Liver (tissue), 9 donors: ENCODE results near the gene VDR. TPM values are rescaled to one million over a fixed set of nuclear protein-coding genes. Genes with fewer than 3 reads are reported as not detected.

Experiments
- DNase-seq: peaks from one replicate; pipeline ENCODE4 v3.0.0-alpha.2; 2017; ENCODE audit warnings: low spot score
- H3K27ac ChIP-seq, 2 donors: one replicate each; pipeline ENCODE4 v1.7.0; 2013; ENCODE audit warnings: inconsistent platforms in 2 of 2, low read length in 2 of 2, control low read depth in 1 of 2, low read depth in 1 of 2, mild to moderate bottlenecking in 1 of 2
- H3K27me3 ChIP-seq, 4 donors: one replicate each; pipeline versions ENCODE4 v1.6.1 to v1.7.0; 2013; ENCODE audit warnings: low read length in 3 of 4, inconsistent platforms in 1 of 4, mild to moderate bottlenecking in 1 of 4, moderate library complexity in 1 of 4; ENCODE audit not compliant: control insufficient read depth in 4 of 4, insufficient read depth in 4 of 4
- H3K36me3 ChIP-seq, 4 donors: one replicate each; pipeline versions ENCODE4 v1.6.1 to v1.7.0; 2013; ENCODE audit warnings: low read length in 3 of 4, mild to moderate bottlenecking in 3 of 4, low read depth in 1 of 4, moderate library complexity in 1 of 4; ENCODE audit not compliant: control insufficient read depth in 4 of 4, insufficient read depth in 3 of 4
- H3K4me1 ChIP-seq, 4 donors: one replicate each; pipeline versions ENCODE4 v1.6.1 to v1.7.0; 2013; ENCODE audit warnings: low read length in 3 of 4, mild to moderate bottlenecking in 3 of 4, moderate library complexity in 1 of 4; ENCODE audit not compliant: control insufficient read depth in 4 of 4, insufficient read depth in 4 of 4
- H3K4me3 ChIP-seq, 3 donors: one replicate each; pipeline versions ENCODE4 v1.6.1 to v1.7.0; 2013; ENCODE audit warnings: low read length in 3 of 3, control low read depth in 1 of 3, low read depth in 1 of 3, mild to moderate bottlenecking in 1 of 3
- H3K9ac ChIP-seq, 2 donors: one replicate each; pipeline ENCODE4 v1.7.0; 2013; ENCODE audit warnings: low read length in 2 of 2, mild to moderate bottlenecking in 2 of 2, moderate library complexity in 2 of 2, control low read depth in 1 of 2, low read depth in 1 of 2
- H3K9me3 ChIP-seq, 4 donors: one replicate each; pipeline versions ENCODE4 v1.6.1 to v1.7.0; 2013; ENCODE audit warnings: low read length in 3 of 4; ENCODE audit not compliant: control insufficient read depth in 4 of 4
- ATF3 ChIP-seq: IDR thresholded peaks from 2 replicates; pipeline ENCODE4 v1.6.1; 2016; ENCODE audit warnings: antibody characterized with exemption
- EGR1 ChIP-seq, 2 donors: IDR thresholded peaks; 2 replicates each; pipeline ENCODE4 v1.6.1; 2016 to 2018; ENCODE audit warnings: antibody characterized with exemption in 2 of 2, low read depth in 2 of 2
- FOXA1 ChIP-seq: IDR thresholded peaks from 2 replicates; pipeline ENCODE4 v1.6.1; 2016; ENCODE audit warnings: antibody characterized with exemption
- FOXA2 ChIP-seq: IDR thresholded peaks from 2 replicates; pipeline ENCODE4 v1.6.1; 2016; ENCODE audit warnings: antibody characterized with exemption
- GABPA ChIP-seq, 2 donors: IDR thresholded peaks in 1 of 2; conservative IDR thresholded peaks in 1 of 2; 2 replicates each; pipeline ENCODE4 v1.6.1; 2016; ENCODE audit warnings: antibody characterized with exemption in 2 of 2, mild to moderate bottlenecking in 1 of 2, moderate library complexity in 1 of 2
- HNF4A ChIP-seq, 2 donors: conservative IDR thresholded peaks; 2 replicates each; pipeline ENCODE4 v1.6.1; 2016; ENCODE audit warnings: antibody characterized with exemption in 2 of 2, mild to moderate bottlenecking in 2 of 2
- HNF4G ChIP-seq: IDR thresholded peaks from 2 replicates; pipeline ENCODE4 v1.6.1; 2016; ENCODE audit warnings: antibody characterized with exemption
- JUND ChIP-seq, 2 donors: IDR thresholded peaks; 2 replicates each; pipeline ENCODE4 v1.6.1; 2016; ENCODE audit warnings: antibody characterized with exemption in 2 of 2
- MAX ChIP-seq: IDR thresholded peaks from 2 replicates; pipeline ENCODE4 v1.6.1; 2016; ENCODE audit warnings: antibody characterized with exemption
- NR2F2 ChIP-seq: IDR thresholded peaks from 2 replicates; pipeline ENCODE4 v1.6.1; 2016; ENCODE audit warnings: antibody characterized with exemption
- RAD21 ChIP-seq, 2 donors: IDR thresholded peaks; 2 replicates each; pipeline ENCODE4 v1.6.1; 2016; ENCODE audit warnings: antibody characterized with exemption in 2 of 2, mild to moderate bottlenecking in 2 of 2
- REST ChIP-seq: IDR thresholded peaks from 2 replicates; pipeline ENCODE4 v1.6.1; 2016; ENCODE audit warnings: antibody characterized with exemption, mild to moderate bottlenecking
- RXRA ChIP-seq, 2 donors: IDR thresholded peaks; 2 replicates each; pipeline ENCODE4 v1.6.1; 2017 to 2018; ENCODE audit warnings: antibody characterized with exemption in 2 of 2, mild to moderate bottlenecking in 1 of 2
- SP1 ChIP-seq: IDR thresholded peaks from 2 replicates; pipeline ENCODE4 v1.6.1; 2018; ENCODE audit warnings: antibody characterized with exemption, mild to moderate bottlenecking
- TAF1 ChIP-seq: conservative IDR thresholded peaks from 2 replicates; pipeline ENCODE4 v1.6.1; 2016; ENCODE audit warnings: antibody characterized with exemption, mild to moderate bottlenecking
- YY1 ChIP-seq: IDR thresholded peaks from 2 replicates; pipeline ENCODE4 v1.6.1; 2016; ENCODE audit warnings: antibody characterized with exemption, mild to moderate bottlenecking
- WGBS: extraction: QIAGEN DNeasy Blood & Tissue Kit; methylation state at CpG from one replicate; pipeline ENCODE4 v1.1.7; 2013; 5-methylcytosine and 5-hydroxymethylcytosine counted together
- polyA plus RNA-seq, 2 donors: library from polyadenylated mRNA; stranded (reverse) in 1 of 2; unstranded in 1 of 2; fragments of 200-250 nt in 1 of 2; fragments of >200 nt in 1 of 2; fragmentation: Nextera tagmentation in 1 of 2; extraction: Ambion mirVana in 1 of 2; gene quantifications; one replicate each; pipeline versions ENCODE4 v1.2.1 to v1.2.3, GENCODE V29; 2013 to 2015
- total RNA-seq, 2 donors: library from RNA; depleted of rRNA; stranded (reverse); fragments of >200 nt; gene quantifications; one replicate each; pipeline ENCODE4 v1.2.3, GENCODE V29; 2014
- TF ChIP-seq, protein P1 (sequence below): fragments of 150-350 bp; IDR thresholded peaks from 2 replicates; pipeline ENCODE4 v1.5.1; 2017; ENCODE audit warnings: improper control_type of control experiment, low read depth, low read length; ENCODE audit not compliant: missing input control
- TF ChIP-seq, protein P2 (sequence below): IDR thresholded peaks from 2 replicates; pipeline ENCODE4 v1.6.1; 2016; ENCODE audit warnings: antibody characterized with exemption
- donor health status: healthy.
- donor health status: healthy.
- donor health status: healthy.
- donor health status: healthy.
- donor health status: healthy.

VDR gene
- total and polyA plus RNA-seq, 4 donors, result 0.25 to 0.47 (median 0.35) TPM

- Histone ChIP-seq H3K27ac (peak overlapping the region; percentile 22 to 29), H3K9me3 (no peaks in the 10 kb centered on the region), H3K27me3 (no peaks in the 10 kb centered on the region), H3K36me3 (peaks cover 0 to 2% (median 0%) of the 10 kb centered on the region in 4 donors), H3K9ac (peak overlapping the region in 1 of 2 donors; percentile 46), H3K4me3 (no peak overlapping the region), H3K4me1 (peaks cover 0 to 18% (median 5%) of the 10 kb centered on the region in 4 donors)
- 75% methylated on average over 7 of the region's 7 CpGs for WGBS
- TF ChIP-seq, protein P1, sequence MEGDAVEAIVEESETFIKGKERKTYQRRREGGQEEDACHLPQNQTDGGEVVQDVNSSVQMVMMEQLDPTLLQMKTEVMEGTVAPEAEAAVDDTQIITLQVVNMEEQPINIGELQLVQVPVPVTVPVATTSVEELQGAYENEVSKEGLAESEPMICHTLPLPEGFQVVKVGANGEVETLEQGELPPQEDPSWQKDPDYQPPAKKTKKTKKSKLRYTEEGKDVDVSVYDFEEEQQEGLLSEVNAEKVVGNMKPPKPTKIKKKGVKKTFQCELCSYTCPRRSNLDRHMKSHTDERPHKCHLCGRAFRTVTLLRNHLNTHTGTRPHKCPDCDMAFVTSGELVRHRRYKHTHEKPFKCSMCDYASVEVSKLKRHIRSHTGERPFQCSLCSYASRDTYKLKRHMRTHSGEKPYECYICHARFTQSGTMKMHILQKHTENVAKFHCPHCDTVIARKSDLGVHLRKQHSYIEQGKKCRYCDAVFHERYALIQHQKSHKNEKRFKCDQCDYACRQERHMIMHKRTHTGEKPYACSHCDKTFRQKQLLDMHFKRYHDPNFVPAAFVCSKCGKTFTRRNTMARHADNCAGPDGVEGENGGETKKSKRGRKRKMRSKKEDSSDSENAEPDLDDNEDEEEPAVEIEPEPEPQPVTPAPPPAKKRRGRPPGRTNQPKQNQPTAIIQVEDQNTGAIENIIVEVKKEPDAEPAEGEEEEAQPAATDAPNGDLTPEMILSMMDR, result peak; percentile 17
- TF ChIP-seq RAD21 (IDR thresholded peaks at IDR 0.05), result peak in 1 of 2 donors; percentile 35
- no peak for TF ChIP-seq GABPA (IDR thresholded peaks at IDR 0.05 in 1 of 2, conservative IDR thresholded peaks at IDR 0.05 in 1 of 2)
- no peak for DNase-seq
Observed at GRCh38 chr12:47801170-47801903, 103.5 kb downstream of the VDR start.

DNA sequence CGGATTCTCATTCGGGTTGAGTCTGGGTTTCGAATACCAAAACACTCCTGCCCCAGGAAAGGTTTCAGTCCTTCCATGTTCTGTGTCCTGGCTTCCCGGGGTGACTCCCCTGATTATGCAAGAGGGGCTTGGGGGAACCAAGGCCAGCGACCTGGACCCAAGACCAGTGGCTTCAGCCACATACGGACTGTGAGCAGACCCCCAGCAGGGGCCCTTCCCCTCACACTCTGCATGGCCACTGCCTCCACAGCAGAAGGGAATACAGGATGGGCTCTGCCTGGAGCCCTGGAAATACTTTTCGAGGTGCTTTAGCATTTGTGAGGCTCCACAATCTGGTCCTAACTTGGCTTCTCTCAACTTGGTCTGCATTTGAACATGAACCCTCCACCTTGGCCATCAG, 104.2 kb downstream of the VDR start:
- TF ChIP-seq HNF4G (no peak), MAX (no peak), EGR1 (IDR thresholded peaks at IDR 0.05; ENCODE audit: low read depth in 2 of 2) (no peak), YY1 (no peak), FOXA1 (no peak), GABPA (IDR thresholded peaks at IDR 0.05 in 1 of 2, conservative IDR thresholded peaks at IDR 0.05 in 1 of 2) (no peak), TAF1 (no peak), FOXA2 (no peak), RAD21 (IDR thresholded peaks at IDR 0.05) (no peak), RXRA (IDR thresholded peaks at IDR 0.05) (no peak), HNF4A (conservative IDR thresholded peaks at IDR 0.05) (no peak), NR2F2 (no peak), ATF3 (no peak), SP1 (no peak), JUND (IDR thresholded peaks at IDR 0.05) (no peak), REST (no peak)
- TF ChIP-seq, protein P2, sequence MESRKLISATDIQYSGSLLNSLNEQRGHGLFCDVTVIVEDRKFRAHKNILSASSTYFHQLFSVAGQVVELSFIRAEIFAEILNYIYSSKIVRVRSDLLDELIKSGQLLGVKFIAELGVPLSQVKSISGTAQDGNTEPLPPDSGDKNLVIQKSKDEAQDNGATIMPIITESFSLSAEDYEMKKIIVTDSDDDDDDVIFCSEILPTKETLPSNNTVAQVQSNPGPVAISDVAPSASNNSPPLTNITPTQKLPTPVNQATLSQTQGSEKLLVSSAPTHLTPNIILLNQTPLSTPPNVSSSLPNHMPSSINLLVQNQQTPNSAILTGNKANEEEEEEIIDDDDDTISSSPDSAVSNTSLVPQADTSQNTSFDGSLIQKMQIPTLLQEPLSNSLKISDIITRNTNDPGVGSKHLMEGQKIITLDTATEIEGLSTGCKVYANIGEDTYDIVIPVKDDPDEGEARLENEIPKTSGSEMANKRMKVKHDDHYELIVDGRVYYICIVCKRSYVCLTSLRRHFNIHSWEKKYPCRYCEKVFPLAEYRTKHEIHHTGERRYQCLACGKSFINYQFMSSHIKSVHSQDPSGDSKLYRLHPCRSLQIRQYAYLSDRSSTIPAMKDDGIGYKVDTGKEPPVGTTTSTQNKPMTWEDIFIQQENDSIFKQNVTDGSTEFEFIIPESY, result no peak
- TF ChIP-seq, protein P1, result no peak
- H3K9ac ChIP-seq, result no peak overlapping the region
- peaks cover 0 to 18% (median 5%) of the 10 kb centered on the region in 4 donors for H3K4me1 ChIP-seq
- H3K36me3 ChIP-seq, result peaks cover 0 to 2% (median 0%) of the 10 kb centered on the region in 4 donors
- WGBS, result 94% methylated on average over 7 of the region's 7 CpGs
- no peak overlapping the region for H3K27ac ChIP-seq
- H3K4me3 ChIP-seq, result no peak overlapping the region
- DNase-seq, result no peak
- no peaks in the 10 kb centered on the region for H3K9me3 ChIP-seq
- no peaks in the 10 kb centered on the region for H3K27me3 ChIP-seq
